Stimulated activated CD4-positive, alpha-beta T cell treated with anti-CD3 and anti-CD28 coated beads, Interleukin-2, amount 100 ng/mL, for 24 hours (primary cell): ENCODE data around the gene KLHDC10.
"Not testable (repeated sequence)": the region's sequence is repeated elsewhere in the genome, so short reads cannot be mapped to it uniquely, and the experiment has no call there.

Experiments used
- DNase-seq, 2 donors: peaks; one replicate each; pipeline ENCODE4 v3.0.0-alpha.2; 2020

The KLHDC10 gene

GRCh38 chr7:130160023-130160422 is 89.7 kb downstream of the KLHDC10 start:
- no peak for DNase-seq

DNA sequence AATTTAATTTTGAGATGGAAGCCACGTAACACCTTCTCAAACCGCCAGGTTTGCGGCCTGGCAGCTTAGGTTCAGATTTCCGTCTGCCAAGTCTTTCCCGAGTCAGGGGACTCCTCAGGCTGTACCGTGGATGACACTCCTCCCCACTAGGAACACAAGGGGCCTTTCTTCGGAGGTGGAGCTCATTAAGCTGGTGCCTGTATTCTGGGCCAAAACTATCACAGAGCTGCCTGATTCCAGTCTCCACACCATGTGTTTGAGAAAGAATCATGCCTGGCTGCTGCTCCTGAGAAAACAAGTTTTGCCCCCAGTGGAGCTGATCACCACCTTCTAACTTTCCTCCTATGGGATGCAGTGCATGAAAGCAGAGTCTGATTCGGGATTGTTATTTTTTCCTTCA is 90.1 kb downstream of the KLHDC10 start:
- no peak for DNase-seq

DNA sequence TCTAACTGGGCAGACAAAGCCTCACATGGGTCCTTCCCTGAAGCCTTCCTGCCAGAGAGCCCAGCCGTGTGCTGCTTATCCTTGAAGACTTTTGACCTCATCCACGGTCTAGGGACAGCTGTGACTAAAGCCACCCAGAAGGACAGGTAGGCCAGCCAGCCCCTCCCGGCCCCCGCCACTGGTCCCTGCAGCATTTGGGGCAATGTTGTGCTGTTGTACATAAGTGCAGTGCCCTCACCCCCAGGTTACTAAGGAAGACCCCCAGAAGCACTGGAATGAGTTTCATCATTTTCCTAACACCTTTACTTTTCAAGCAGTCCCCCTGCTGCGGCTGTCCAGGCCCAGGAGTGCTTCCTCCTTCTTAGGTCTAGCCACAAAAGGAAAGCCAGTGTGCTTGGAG is 91.9 kb downstream of the KLHDC10 start:
- DNase-seq, result no peak

DNA sequence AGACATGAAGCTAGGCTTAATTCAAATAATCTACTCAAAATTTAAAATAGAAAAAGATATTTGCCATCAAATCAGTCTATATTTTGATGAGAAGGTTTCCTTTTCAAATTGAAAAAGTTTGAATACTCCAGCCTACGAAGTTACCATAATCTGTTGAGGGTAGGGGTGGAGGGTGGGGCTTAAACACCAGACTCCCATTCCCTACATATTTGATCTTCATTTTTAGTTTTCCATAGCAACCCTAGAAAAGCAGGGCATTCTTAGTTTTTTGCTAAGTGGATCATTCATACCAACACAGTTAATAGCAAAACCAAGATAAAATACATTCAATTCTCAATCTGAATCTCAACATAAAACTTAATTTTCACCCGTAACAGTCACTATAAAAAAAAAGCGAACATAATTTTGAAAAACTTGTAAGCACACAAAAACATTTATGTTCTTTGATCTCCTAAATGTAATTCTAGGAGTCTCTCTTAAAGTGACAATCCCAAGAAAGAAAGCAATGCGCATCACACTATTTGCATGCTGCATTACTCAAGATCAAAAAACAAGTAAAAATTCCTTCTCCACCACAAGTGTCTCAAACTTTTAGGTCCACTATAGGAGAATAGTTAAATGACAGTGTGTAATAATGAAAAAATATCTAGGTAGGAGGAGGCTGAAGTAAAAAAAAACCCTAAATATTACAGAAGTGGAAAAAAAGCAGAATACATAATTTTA is 104.1 kb downstream of the KLHDC10 start:
- no peak for DNase-seq

GRCh38 chr7:130178251-130178650 is 107.9 kb downstream of the KLHDC10 start:
- DNase-seq, result no peak

- no peak for DNase-seq
Observed at GRCh38 chr7:130179631-130180030, 109.3 kb downstream of the KLHDC10 start.

DNA sequence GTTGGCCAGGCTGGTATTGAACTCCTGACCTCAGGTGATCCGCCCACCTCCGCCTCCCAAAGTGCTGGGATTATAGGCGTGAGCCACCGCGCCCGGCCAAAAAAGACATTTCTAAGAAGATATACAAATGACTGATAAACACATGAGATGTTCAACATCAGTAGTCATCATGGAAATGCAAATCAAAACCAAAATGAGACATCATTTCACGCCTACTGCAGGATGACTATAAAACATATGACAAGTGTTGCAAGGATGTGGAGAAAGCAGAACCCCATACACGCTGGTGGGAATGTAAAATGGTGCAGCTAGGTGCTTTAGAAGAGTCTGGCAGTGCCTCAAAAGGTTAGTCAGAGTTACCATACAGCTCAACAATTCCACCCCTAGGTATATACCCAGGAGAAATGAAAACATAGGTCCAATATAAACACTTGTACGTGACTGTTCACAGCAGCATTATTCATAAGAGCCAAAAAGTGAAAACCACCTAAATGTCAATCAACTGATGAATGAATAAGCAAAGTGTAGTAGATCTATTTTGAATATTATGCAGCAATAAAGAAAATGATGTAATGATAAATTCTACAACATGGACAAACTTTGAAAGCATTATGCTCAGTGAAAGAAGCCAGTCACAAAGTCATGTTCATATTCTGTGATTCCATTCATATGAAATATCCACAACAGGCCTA is 110.4 kb downstream of the KLHDC10 start:
- peak; percentile 48 to 53 for DNase-seq

GRCh38 chr7:130181263-130181605 is 110.9 kb downstream of the KLHDC10 start:
- no peak for DNase-seq

DNA sequence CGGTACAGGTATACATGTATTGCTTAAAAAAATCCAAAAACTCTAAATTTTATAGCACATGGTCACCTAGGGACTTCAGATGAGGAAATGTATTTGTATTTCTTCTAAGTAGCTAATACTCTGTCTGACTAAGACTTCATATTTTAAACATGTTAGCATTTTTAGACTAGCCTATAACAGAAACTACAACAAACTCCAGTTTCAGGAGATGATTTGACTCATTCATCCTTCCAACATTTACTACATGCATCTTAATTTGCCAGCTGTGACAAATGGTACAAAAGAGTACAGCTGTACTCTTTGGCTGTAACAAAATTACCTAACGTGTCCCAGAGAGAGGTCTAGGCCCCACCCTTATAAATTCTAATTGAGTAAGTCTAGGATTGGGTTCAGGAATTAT is 112.7 kb downstream of the KLHDC10 start:
- no peak for DNase-seq

DNA sequence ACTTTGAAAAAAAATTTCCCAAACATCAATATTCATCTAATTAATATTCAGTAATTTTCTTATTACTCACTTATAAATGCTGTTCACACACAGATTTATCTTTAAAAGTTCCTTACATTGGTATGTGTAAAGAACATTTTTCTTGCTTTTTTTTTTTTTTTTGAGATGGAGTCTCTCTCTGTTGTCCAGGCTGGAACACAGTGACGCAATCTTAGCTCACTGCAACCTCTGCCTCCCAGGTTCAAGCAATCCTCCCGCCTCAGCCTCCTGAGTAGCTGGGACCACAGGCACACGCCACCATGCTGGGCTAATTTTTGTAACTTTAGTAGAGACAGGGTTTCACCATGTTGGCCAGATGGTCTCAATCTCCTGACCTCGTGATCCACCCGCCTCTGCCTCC is 114.0 kb downstream of the KLHDC10 start:
- DNase-seq, result not testable (repeated sequence)
